Psoas muscle (tissue), 8 donors: ENCODE data around the gene MAPT. TPM values are rescaled to one million over a fixed set of nuclear protein-coding genes. Genes with fewer than 3 reads are reported as not detected.
A peak's percentile ranks its signal among the peaks of the same experiment; 100 is the strongest.

ENCODE experiments used
- ATAC-seq, 4 donors: fragments of 200-7000 bp; cut with Tn5 transposase; one replicate each; pipeline ENCODE4 v1.9.1; 2020; ENCODE audit warnings: moderate library complexity in 3 of 4, mild to moderate bottlenecking in 2 of 4
- DNase-seq, 2 donors: peaks; one replicate each; pipeline ENCODE4 v3.0.0-alpha.2; 2020
- H3K27ac ChIP-seq: fragments of 200-600 bp; one replicate; pipeline ENCODE4 v1.8.0; 2022
- H3K27me3 ChIP-seq, 3 donors: fragments of 200-600 bp in 1 of 3; one replicate each; pipeline versions ENCODE4 v1.6.1 to v1.8.0; 2013 to 2022; ENCODE audit warnings: low read length in 2 of 3, mild to moderate bottlenecking in 2 of 3, moderate library complexity in 1 of 3; ENCODE audit not compliant: insufficient read depth in 3 of 3
- H3K36me3 ChIP-seq, 2 donors: fragments of 200-600 bp in 1 of 2; one replicate each; pipeline versions ENCODE4 v1.6.1 to v1.8.0; 2013 to 2022; ENCODE audit warnings: low read depth in 1 of 2, mild to moderate bottlenecking in 1 of 2, moderate library complexity in 1 of 2; ENCODE audit not compliant: insufficient read depth in 1 of 2
- H3K4me1 ChIP-seq: fragments of 200-600 bp; one replicate; pipeline ENCODE4 v1.8.0; 2022
- H3K4me3 ChIP-seq: fragments of 200-600 bp; one replicate; pipeline ENCODE4 v1.8.0; 2022; ENCODE audit warnings: mild to moderate bottlenecking
- H3K9me3 ChIP-seq: fragments of 200-600 bp; one replicate; pipeline ENCODE4 v1.8.0; 2022
- CTCF ChIP-seq: fragments of 200-600 bp; IDR thresholded peaks from one replicate; pipeline ENCODE4 v1.8.0; 2022; ENCODE audit warnings: antibody characterized with exemption
- WGBS, 3 donors: extraction: QIAGEN DNeasy Blood & Tissue Kit; methylation state at CpG; one replicate each; pipeline versions ENCODE4 v1.1.6 to v1.1.7; 2013; 5-methylcytosine and 5-hydroxymethylcytosine counted together
- intact Hi-C, 2 donors: fragments of 100-400 bp; cut with DNase I; formaldehyde crosslinking; loops; one replicate each; pipeline versions ENCODE4 v1.11.0 to v1.14.2; 2022
- polyA plus RNA-seq, 3 donors: library from polyadenylated mRNA; stranded (reverse); fragments of 200-250 nt; gene quantifications; one replicate each; pipeline ENCODE4 v1.2.3, GENCODE V29; 2013
- total RNA-seq, 4 donors: library from RNA; stranded (reverse); fragmentation: NEBNext Ultra II Directional in 2 of 4; extraction: Animal tissue kit (Norgen Biotek cat#: 25700) in 2 of 4; gene quantifications; one replicate each; pipeline versions ENCODE4 v1.2.1 to v1.2.4, GENCODE V29; 2021 to 2023
- donor health status: healthy with polysubstance abuse.
- donor health status: DM: no; HTN: no; CAD: no; lungs with moderate emphysema.
- donor health status: Bipolar disorder and iron deficiency.
- donor health status: healthy.
- donor health status: DM: yes; HTN: yes; CAD: no.
- donor health status: DM: no; HTN: no; CAD: no.
- donor health status: DM: no; HTN: no; CAD: no.
- donor health status: DM: yes; HTN: yes; CAD: no.

Gene MAPT
- total and polyA plus RNA-seq, 7 donors, result 16.0 to 253 (median 104) TPM

GRCh38 chr17:45976391-45976754 lies 82.0 kb downstream of the MAPT start:
- no peak overlapping the region for H3K4me3 ChIP-seq
- no peak for ATAC-seq
- 95 to 100% (median 100%) methylated on average over 2 of the region's 2 CpGs for WGBS, 3 donors
- H3K36me3 ChIP-seq, result peaks cover 0 to 19% of the 10 kb centered on the region in 2 donors
- H3K27me3 ChIP-seq, result no peaks in the 10 kb centered on the region
- no peaks in the 10 kb centered on the region for H3K9me3 ChIP-seq
- peak in 1 of 2 donors; percentile 39 for DNase-seq
- no peak for TF ChIP-seq CTCF
- peaks cover 46% of the 10 kb centered on the region for H3K4me1 ChIP-seq
- intact Hi-C loops, result no loop called here
- peak overlapping the region; percentile 62 for H3K27ac ChIP-seq

- peaks cover 0 to 16% of the 10 kb centered on the region in 2 donors for H3K36me3 ChIP-seq
- DNase-seq (peak; percentile 63 to 84), ATAC-seq (peak; percentile 87 to 93 (median 88))
- H3K4me3 ChIP-seq, result no peak overlapping the region
- intact Hi-C loops, result no loop called here
- peaks cover 46% of the 10 kb centered on the region for H3K4me1 ChIP-seq
- no peaks in the 10 kb centered on the region for H3K9me3 ChIP-seq
- no peaks in the 10 kb centered on the region for H3K27me3 ChIP-seq
- H3K27ac ChIP-seq, result peak overlapping the region; percentile 62
- 46 to 75% (median 47%) methylated on average over 18 of the region's 18 CpGs for WGBS, 3 donors
- TF ChIP-seq CTCF, result no peak
Observed at GRCh38 chr17:45976755-45977505, 82.6 kb downstream of the MAPT start.

- no peak for TF ChIP-seq CTCF
- Histone ChIP-seq H3K27me3 (no peaks in the 10 kb centered on the region), H3K27ac (peak overlapping the region; percentile 62), H3K9me3 (no peaks in the 10 kb centered on the region), H3K4me1 (peaks cover 46% of the 10 kb centered on the region), H3K36me3 (peaks cover 0 to 15% of the 10 kb centered on the region in 2 donors), H3K4me3 (no peak overlapping the region)
- intact Hi-C loops, result no loop called here
- ATAC-seq (no peak), DNase-seq (no peak)
- 80 to 85% (median 80%) methylated on average over 4 of the region's 4 CpGs for WGBS, 3 donors
Observed at GRCh38 chr17:45977506-45977824, 83.1 kb downstream of the MAPT start.

- 53 to 73% (median 57%) methylated on average over 3 of the region's 3 CpGs for WGBS, 3 donors
- DNase-seq, result peak in 1 of 2 donors; percentile 26
- H3K36me3 ChIP-seq, result peaks cover 0 to 22% of the 10 kb centered on the region in 2 donors
- no peak for ATAC-seq
- H3K9me3 ChIP-seq, result no peaks in the 10 kb centered on the region
- intact Hi-C loops, result no loop called here
- H3K27ac ChIP-seq, result no peak overlapping the region
- H3K4me1 ChIP-seq, result peaks cover 39% of the 10 kb centered on the region
- TF ChIP-seq CTCF, result no peak
- H3K27me3 ChIP-seq, result no peaks in the 10 kb centered on the region
- no peak overlapping the region for H3K4me3 ChIP-seq
Observed at GRCh38 chr17:45977976-45978626, 83.7 kb downstream of the MAPT start.
